DND-41 (cell line): ENCODE data around the gene GTF2F1.
A peak's percentile ranks its signal among the peaks of the same experiment; 100 is the strongest.

ENCODE experiments used
- ATAC-seq: fragments of 200-7000 bp; cut with Tn5 transposase; 3 replicates; pipeline ENCODE4 v1.9.1; 2021; ENCODE audit warnings: low read depth; ENCODE audit not compliant: insufficient read depth
- DNase-seq: peaks from one replicate; pipeline ENCODE4 v3.0.0-alpha.2; 2020
- H2AFZ ChIP-seq: 2 replicates; pipeline ENCODE4 v1.6.0; 2012; ENCODE audit warnings: low read depth, low read length
- H3K27ac ChIP-seq: 2 replicates; pipeline ENCODE4 v1.5.1; 2012; ENCODE audit warnings: low read length, inconsistent platforms
- H3K27me3 ChIP-seq: fragments of 200-600 bp; sonication (generic); 2 replicates; pipeline ENCODE4 v1.6.0; 2012; ENCODE audit warnings: low read length, mild to moderate bottlenecking, inconsistent platforms; ENCODE audit not compliant: insufficient read depth, poor library complexity
- H3K36me3 ChIP-seq: 2 replicates; pipeline ENCODE4 v1.5.1; 2012; ENCODE audit warnings: low read length, inconsistent platforms; ENCODE audit not compliant: insufficient read depth
- H3K4me1 ChIP-seq: 2 replicates; pipeline ENCODE4 v1.5.1; 2012; ENCODE audit warnings: mild to moderate bottlenecking, low read length; ENCODE audit not compliant: insufficient read depth
- H3K4me2 ChIP-seq: 2 replicates; pipeline ENCODE4 v1.6.0; 2012; ENCODE audit warnings: mild to moderate bottlenecking, moderate library complexity, low read length, inconsistent platforms; ENCODE audit not compliant: insufficient read depth
- H3K4me3 ChIP-seq, 2 experiments: fragments of 200-600 bp in 1 of 2; shearing (Covaris generic) in 1 of 2; 2 replicates each; pipeline ENCODE4 v1.5.1; 2012 to 2016; ENCODE audit warnings: inconsistent platforms in 2 of 2, low read length in 2 of 2, mild to moderate bottlenecking in 2 of 2, low read depth in 1 of 2, moderate library complexity in 1 of 2
- H3K79me2 ChIP-seq: 2 replicates; pipeline ENCODE4 v1.6.0; 2012; ENCODE audit warnings: low read length, inconsistent platforms; ENCODE audit not compliant: insufficient read depth
- H3K9ac ChIP-seq: 2 replicates; pipeline ENCODE4 v1.6.0; 2012; ENCODE audit warnings: low read depth, mild to moderate bottlenecking, inconsistent platforms, low read length, moderate library complexity
- H3K9me3 ChIP-seq: 2 replicates; pipeline ENCODE4 v1.5.1; 2012; ENCODE audit warnings: low read length, moderate library complexity, mild to moderate bottlenecking, inconsistent platforms; ENCODE audit not compliant: insufficient read depth, severe bottlenecking
- H4K20me1 ChIP-seq: 2 replicates; pipeline ENCODE4 v1.6.0; 2012; ENCODE audit warnings: low read length; ENCODE audit not compliant: insufficient read depth
- EZH2 ChIP-seq: IDR thresholded peaks from 3 replicates; pipeline ENCODE4 v1.6.1; 2012; ENCODE audit warnings: borderline replicate concordance, low read depth, mild to moderate bottlenecking, moderate library complexity, low read length, inconsistent platforms; ENCODE audit not compliant: severe bottlenecking
- TF ChIP-seq, protein P1 (sequence below): IDR thresholded peaks from 2 replicates; pipeline ENCODE4 v1.5.1; 2012; ENCODE audit warnings: borderline replicate concordance, low read length, moderate library complexity, mild to moderate bottlenecking; ENCODE audit not compliant: poor library complexity, severe bottlenecking; ENCODE audit errors: extremely low read depth

Gene GTF2F1

DNA sequence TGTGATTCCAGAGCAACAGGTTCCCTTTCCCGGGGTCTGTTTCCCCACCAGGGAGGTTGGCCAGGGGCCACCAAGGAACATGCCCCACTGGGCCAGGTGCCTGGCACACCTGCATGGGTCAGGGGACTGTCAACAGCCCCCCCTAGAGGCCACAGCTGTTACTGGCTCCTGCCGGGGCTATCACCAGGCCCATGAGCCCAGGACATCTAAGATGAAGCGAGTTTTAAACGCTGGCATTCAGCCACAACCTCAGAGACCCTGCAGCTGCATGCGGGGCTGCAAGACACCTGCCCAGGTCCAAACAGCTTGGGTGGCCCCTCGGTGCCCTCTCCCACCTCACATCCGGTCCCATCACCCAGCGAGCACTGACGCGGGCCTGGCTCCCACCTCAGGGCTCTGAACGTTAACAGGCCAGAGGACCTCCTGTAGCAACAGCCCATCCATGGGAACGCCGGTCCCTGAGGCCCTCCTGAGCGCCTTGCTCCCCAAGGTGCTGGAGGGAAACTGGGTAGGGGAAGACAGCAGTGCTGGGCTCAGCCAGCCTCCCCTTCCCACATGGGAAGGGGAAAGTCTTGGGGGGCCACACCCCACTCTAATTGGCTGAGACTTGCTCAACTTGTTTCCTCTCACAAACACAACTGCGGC lies 19.6 kb upstream of the GTF2F1 start:
- Histone ChIP-seq H3K79me2 (peaks cover 4% of the 10 kb centered on the region; the same call in 1 of the 2 replicates), H3K9me3 (no peaks in the 10 kb centered on the region), H2AFZ (no peak overlapping the region), H3K9ac (no peak overlapping the region), H3K27ac (no peak overlapping the region), H3K4me3 (no peak overlapping the region), H3K4me1 (no peaks in the 10 kb centered on the region), H4K20me1 (peaks cover 47% of the 10 kb centered on the region), H3K27me3 (no peaks in the 10 kb centered on the region), H3K36me3 (peaks cover 42% of the 10 kb centered on the region), H3K4me2 (no peak overlapping the region)
- ATAC-seq (peak; percentile 61), DNase-seq (peak; percentile 55)
- TF ChIP-seq, protein P1, sequence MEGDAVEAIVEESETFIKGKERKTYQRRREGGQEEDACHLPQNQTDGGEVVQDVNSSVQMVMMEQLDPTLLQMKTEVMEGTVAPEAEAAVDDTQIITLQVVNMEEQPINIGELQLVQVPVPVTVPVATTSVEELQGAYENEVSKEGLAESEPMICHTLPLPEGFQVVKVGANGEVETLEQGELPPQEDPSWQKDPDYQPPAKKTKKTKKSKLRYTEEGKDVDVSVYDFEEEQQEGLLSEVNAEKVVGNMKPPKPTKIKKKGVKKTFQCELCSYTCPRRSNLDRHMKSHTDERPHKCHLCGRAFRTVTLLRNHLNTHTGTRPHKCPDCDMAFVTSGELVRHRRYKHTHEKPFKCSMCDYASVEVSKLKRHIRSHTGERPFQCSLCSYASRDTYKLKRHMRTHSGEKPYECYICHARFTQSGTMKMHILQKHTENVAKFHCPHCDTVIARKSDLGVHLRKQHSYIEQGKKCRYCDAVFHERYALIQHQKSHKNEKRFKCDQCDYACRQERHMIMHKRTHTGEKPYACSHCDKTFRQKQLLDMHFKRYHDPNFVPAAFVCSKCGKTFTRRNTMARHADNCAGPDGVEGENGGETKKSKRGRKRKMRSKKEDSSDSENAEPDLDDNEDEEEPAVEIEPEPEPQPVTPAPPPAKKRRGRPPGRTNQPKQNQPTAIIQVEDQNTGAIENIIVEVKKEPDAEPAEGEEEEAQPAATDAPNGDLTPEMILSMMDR: peak; percentile 75
- no peak for TF ChIP-seq EZH2

DNA sequence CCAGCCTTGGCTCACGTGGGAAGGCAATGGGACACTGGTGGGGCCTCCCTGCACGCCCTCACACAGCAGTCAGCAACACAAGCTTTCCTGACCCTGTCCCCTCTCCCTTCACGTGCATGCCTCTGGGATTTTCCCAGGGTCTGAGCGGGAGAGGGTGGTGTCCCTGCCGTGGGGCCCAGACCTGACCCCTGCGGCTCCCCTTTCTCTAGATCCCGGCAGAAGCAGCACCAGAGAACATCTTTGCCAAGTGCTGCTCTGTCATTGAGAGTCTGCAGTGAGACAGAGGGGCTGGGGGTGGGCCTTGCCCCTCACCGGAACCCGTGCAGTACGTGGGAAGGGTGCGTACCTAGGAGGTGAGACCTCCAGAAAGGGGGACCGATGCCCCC lies 19.1 kb upstream of the GTF2F1 start:
- no peak for TF ChIP-seq EZH2
- TF ChIP-seq, protein P1: no peak
- no peak overlapping the region for H3K4me2 ChIP-seq
- H3K9ac ChIP-seq: no peak overlapping the region
- H3K4me3 ChIP-seq: no peak overlapping the region
- no peaks in the 10 kb centered on the region for H3K27me3 ChIP-seq
- no peaks in the 10 kb centered on the region for H3K79me2 ChIP-seq
- H3K36me3 ChIP-seq: peaks cover 37% of the 10 kb centered on the region
- DNase-seq: no peak
- no peak overlapping the region for H3K27ac ChIP-seq
- ATAC-seq: peak; percentile 46
- peaks cover 42% of the 10 kb centered on the region for H4K20me1 ChIP-seq
- no peaks in the 10 kb centered on the region for H3K4me1 ChIP-seq
- no peak overlapping the region for H2AFZ ChIP-seq
- H3K9me3 ChIP-seq: no peaks in the 10 kb centered on the region

DNA sequence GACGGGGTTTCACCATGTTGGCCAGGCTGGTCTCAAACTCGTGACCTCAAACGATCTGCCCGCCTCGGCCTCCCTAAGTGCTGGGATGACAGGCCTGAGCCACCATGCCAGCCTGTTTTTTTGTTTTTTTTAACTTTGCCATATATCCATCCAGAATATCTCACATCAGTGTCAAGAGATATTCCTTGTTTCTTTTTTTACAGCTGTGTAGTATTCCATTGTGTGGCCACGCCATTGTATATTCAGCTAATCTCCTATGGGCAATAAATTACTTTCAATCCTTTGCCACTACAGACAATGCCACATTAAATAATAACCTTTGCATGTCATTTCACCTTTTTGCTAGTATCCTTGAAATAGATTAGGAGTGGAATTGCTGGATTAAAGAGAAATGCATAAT lies 16.4 kb upstream of the GTF2F1 start:
- no peak overlapping the region for H3K4me3 ChIP-seq
- H3K9me3 ChIP-seq: no peaks in the 10 kb centered on the region
- H3K27ac ChIP-seq: no peak overlapping the region
- TF ChIP-seq, protein P1: no peak
- TF ChIP-seq EZH2: no peak
- H3K9ac ChIP-seq: no peak overlapping the region
- ATAC-seq: no peak
- peaks cover 18% of the 10 kb centered on the region for H4K20me1 ChIP-seq
- H3K27me3 ChIP-seq: no peaks in the 10 kb centered on the region
- no peaks in the 10 kb centered on the region for H3K79me2 ChIP-seq
- H3K36me3 ChIP-seq: peaks cover 10% of the 10 kb centered on the region
- H3K4me1 ChIP-seq: no peaks in the 10 kb centered on the region
- no peak overlapping the region for H3K4me2 ChIP-seq
- no peak overlapping the region for H2AFZ ChIP-seq
- no peak for DNase-seq
